SH-SY5Y (cell line): ENCODE results near the gene NCF2.

ENCODE experiments used
- GATA2 ChIP-seq: IDR thresholded peaks from 2 replicates; pipeline ENCODE4 v1.6.1; 2011; ENCODE audit warnings: mild to moderate bottlenecking, low read depth, low read length
- GATA3 ChIP-seq: IDR thresholded peaks from 2 replicates; pipeline ENCODE4 v1.6.1; 2011; ENCODE audit warnings: low read depth, mild to moderate bottlenecking, low read length, moderate library complexity

Gene NCF2

GRCh38 chr1:183553764-183554163 lies 36.5 kb downstream of the NCF2 start:
- no peak for TF ChIP-seq GATA2
- no peak for TF ChIP-seq GATA3

- TF ChIP-seq GATA2: no peak
These were observed 36.9 kb downstream of the NCF2 start for GRCh38 chr1:183553331-183553730.

GRCh38 chr1:183552891-183553290 lies 37.4 kb downstream of the NCF2 start:
- TF ChIP-seq GATA2: no peak
- TF ChIP-seq GATA3: no peak

- no peak for TF ChIP-seq GATA2
- TF ChIP-seq GATA3: no peak
These were observed 37.8 kb downstream of the NCF2 start for GRCh38 chr1:183552441-183552840.

GRCh38 chr1:183551924-183552323 lies 38.3 kb downstream of the NCF2 start:
- TF ChIP-seq GATA3: no peak
- no peak for TF ChIP-seq GATA2

GRCh38 chr1:183550915-183551314 lies 39.3 kb downstream of the NCF2 start:
- no peak for TF ChIP-seq GATA3
- TF ChIP-seq GATA2: no peak

GRCh38 chr1:183548116-183548515 lies 42.1 kb downstream of the NCF2 start:
- TF ChIP-seq GATA2 (no peak), GATA3 (no peak)

GRCh38 chr1:183546427-183546826 lies 43.8 kb downstream of the NCF2 start:
- TF ChIP-seq GATA2: no peak
- TF ChIP-seq GATA3: no peak

- no peak for TF ChIP-seq GATA2
- TF ChIP-seq GATA3: no peak
These were observed 45.5 kb downstream of the NCF2 start for GRCh38 chr1:183544598-183545297.

- TF ChIP-seq GATA3: no peak
- no peak for TF ChIP-seq GATA2
These were observed 46.5 kb downstream of the NCF2 start for GRCh38 chr1:183543619-183544204.

- TF ChIP-seq GATA3 (no peak), GATA2 (no peak)
These were observed 52.9 kb downstream of the NCF2 start for GRCh38 chr1:183537405-183537804.

- TF ChIP-seq GATA3: no peak
- TF ChIP-seq GATA2: no peak
These were observed 56.6 kb downstream of the NCF2 start for GRCh38 chr1:183533617-183534174.

- TF ChIP-seq GATA3 (no peak), GATA2 (no peak)
These were observed 61.7 kb downstream of the NCF2 start for GRCh38 chr1:183528577-183528976.

GRCh38 chr1:183522104-183522503 lies 68.2 kb downstream of the NCF2 start:
- TF ChIP-seq GATA2: no peak

- no peak for TF ChIP-seq GATA3
- TF ChIP-seq GATA2: no peak
These were observed 69.9 kb downstream of the NCF2 start for GRCh38 chr1:183520379-183520778.
